Lower lobe of right lung (tissue), 2 donors: Measurements from ENCODE around the gene MRPL27. TPM values are rescaled to one million over a fixed set of nuclear protein-coding genes. Genes with fewer than 3 reads are reported as not detected.
A peak's percentile ranks its signal among the peaks of the same experiment; 100 is the strongest.
"Not testable (repeated sequence)": the region's sequence is repeated elsewhere in the genome, so short reads cannot be mapped to it uniquely, and the experiment has no call there.

Source experiments
- ATAC-seq, 2 donors: fragments of 200-7000 bp; cut with Tn5 transposase; one replicate each; pipeline ENCODE4 v1.9.1; 2020 to 2022; ENCODE audit warnings: mild to moderate bottlenecking in 2 of 2, moderate library complexity in 2 of 2
- DNase-seq: peaks from one replicate; pipeline ENCODE4 v3.0.0-alpha.2; 2020
- H3K27ac ChIP-seq: fragments of 200-600 bp; one replicate; pipeline ENCODE4 v1.8.0; 2022
- H3K27me3 ChIP-seq: fragments of 200-600 bp; one replicate; pipeline ENCODE4 v1.8.0; 2022; ENCODE audit warnings: low read depth
- H3K36me3 ChIP-seq: fragments of 200-600 bp; one replicate; pipeline ENCODE4 v1.8.0; 2022; ENCODE audit warnings: mild to moderate bottlenecking
- H3K4me1 ChIP-seq: fragments of 200-600 bp; one replicate; pipeline ENCODE4 v1.8.0; 2022
- H3K4me3 ChIP-seq: fragments of 200-600 bp; one replicate; pipeline ENCODE4 v1.8.0; 2022; ENCODE audit warnings: mild to moderate bottlenecking
- H3K9me3 ChIP-seq: fragments of 200-600 bp; one replicate; pipeline ENCODE4 v1.8.0; 2022
- intact Hi-C: fragments of 100-400 bp; cut with DNase I; formaldehyde crosslinking; loops from one replicate; pipeline ENCODE4 v1.11.0; 2022
- long read RNA-seq: library from polyadenylated mRNA; unstranded; transcript quantifications from one replicate; pipeline ENCODE4 v2.0.0, GENCODE V29; 2021
- total RNA-seq: library from RNA; stranded (reverse); fragmentation: NEBNext Ultra II Directional; extraction: Animal tissue kit (Norgen Biotek cat#: 25700); gene quantifications from one replicate; pipeline ENCODE4 v1.2.1, GENCODE V29; 2021
- TF ChIP-seq, protein P1 (sequence below): fragments of 200-600 bp; IDR thresholded peaks from one replicate; pipeline ENCODE4 v1.8.0; 2022; ENCODE audit warnings: antibody characterized with exemption, mild to moderate bottlenecking
- donor health status: DM: no; HTN: yes; CAD: no; lungs with severe emphysema.

MRPL27 gene
- total RNA-seq, result 43.9 TPM
- long read RNA-seq, transcript MRPL27-201 (4 exons, 716 nt), result major isoform, 26 of 32 reads
- long read RNA-seq, partial matches to known transcripts, result 0 of 32 reads
- long read RNA-seq, other reads (novel, unspliced or antisense), result 2 of 32 reads

DNA sequence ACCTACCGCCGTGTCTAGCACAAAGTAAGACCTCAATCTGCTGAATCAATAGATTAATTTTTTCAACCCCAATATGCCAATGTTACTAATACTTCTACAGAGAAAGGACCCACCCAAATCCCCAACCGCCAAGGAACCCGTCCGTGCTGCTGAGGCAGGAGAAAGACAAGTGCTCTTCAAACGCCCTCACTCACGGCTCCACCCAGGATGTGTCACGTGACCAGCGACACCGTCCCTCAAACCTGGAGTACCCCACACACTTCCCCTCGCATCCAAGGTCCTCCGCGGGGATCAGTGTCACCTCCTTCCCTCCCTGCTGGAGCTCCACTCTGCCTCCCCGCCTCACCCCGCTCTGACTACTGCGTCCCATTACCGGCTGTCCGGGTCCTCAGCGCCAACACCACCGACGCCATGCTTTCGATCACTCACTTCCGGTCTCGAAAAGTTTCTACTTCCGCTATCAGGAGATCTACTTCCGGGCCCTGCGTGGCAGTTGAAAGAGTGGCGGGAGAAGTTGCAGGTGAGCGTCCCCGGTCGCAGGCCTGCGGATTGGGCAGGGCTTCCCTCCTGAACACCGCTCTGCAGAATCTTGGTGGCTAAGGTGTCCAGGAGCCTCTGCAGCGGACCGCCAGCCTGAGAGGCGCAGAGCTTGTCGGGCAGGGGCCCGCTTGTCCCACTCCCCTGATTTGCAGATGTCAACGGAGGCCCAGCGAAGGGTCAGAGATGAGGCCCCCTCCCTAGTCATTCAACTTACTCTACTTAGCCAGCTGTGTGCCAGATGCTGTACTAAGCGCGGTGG lies at the start of gene MRPL27, which contains the start of gene EME1:
MRPL27 (minus strand) TSS at position 427 of the 799 bp plus-strand sequence; CDS start at position 413, 14 bp downstream.
EME1 (plus strand) TSS at position 472 of the 799 bp plus-strand sequence. CDS start 1,980 bp downstream, outside the sequence.
- Histone ChIP-seq H3K9me3 (no peaks in the 10 kb centered on the region), H3K36me3 (peaks cover 29% of the 10 kb centered on the region), H3K27ac (peak within 1 kb of the TSS; percentile 92), H3K4me3 (peak within 1 kb of the TSS; percentile 76), H3K27me3 (no peaks in the 10 kb centered on the region), H3K4me1 (peaks cover 22% of the 10 kb centered on the region)
- TF ChIP-seq, protein P1, sequence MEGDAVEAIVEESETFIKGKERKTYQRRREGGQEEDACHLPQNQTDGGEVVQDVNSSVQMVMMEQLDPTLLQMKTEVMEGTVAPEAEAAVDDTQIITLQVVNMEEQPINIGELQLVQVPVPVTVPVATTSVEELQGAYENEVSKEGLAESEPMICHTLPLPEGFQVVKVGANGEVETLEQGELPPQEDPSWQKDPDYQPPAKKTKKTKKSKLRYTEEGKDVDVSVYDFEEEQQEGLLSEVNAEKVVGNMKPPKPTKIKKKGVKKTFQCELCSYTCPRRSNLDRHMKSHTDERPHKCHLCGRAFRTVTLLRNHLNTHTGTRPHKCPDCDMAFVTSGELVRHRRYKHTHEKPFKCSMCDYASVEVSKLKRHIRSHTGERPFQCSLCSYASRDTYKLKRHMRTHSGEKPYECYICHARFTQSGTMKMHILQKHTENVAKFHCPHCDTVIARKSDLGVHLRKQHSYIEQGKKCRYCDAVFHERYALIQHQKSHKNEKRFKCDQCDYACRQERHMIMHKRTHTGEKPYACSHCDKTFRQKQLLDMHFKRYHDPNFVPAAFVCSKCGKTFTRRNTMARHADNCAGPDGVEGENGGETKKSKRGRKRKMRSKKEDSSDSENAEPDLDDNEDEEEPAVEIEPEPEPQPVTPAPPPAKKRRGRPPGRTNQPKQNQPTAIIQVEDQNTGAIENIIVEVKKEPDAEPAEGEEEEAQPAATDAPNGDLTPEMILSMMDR, result no peak
- intact Hi-C loops, result no loop called here
- ATAC-seq (peak; percentile 94 to 98), DNase-seq (peak; percentile 90)

DNA sequence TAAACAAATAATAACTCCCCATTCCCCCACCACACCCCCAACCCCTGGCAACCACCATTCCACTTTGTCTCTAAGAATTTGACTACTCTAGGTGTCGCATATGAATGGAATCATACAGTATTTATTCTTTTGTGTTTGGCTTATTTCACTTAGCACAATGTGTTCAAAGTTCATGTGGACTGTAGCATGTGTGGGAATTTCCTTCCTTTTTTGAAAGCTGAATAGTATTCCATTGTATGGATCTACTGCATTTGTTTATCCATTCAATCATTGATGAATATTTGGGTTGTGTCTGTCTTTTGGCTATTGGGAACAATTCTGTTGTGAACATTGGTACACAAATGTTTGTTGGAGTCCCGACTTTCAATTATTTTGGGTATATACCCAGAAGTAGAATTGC lies 49.8 kb upstream of the MRPL27 start:
- Histone ChIP-seq H3K4me3 (no peak overlapping the region), H3K36me3 (no peaks in the 10 kb centered on the region), H3K27me3 (no peaks in the 10 kb centered on the region), H3K27ac (no peak overlapping the region), H3K9me3 (no peaks in the 10 kb centered on the region), H3K4me1 (peaks cover 52% of the 10 kb centered on the region)
- no peak for ATAC-seq
- DNase-seq, result no peak
- TF ChIP-seq, protein P1, result no peak
- intact Hi-C loops, result no loop called here

DNA sequence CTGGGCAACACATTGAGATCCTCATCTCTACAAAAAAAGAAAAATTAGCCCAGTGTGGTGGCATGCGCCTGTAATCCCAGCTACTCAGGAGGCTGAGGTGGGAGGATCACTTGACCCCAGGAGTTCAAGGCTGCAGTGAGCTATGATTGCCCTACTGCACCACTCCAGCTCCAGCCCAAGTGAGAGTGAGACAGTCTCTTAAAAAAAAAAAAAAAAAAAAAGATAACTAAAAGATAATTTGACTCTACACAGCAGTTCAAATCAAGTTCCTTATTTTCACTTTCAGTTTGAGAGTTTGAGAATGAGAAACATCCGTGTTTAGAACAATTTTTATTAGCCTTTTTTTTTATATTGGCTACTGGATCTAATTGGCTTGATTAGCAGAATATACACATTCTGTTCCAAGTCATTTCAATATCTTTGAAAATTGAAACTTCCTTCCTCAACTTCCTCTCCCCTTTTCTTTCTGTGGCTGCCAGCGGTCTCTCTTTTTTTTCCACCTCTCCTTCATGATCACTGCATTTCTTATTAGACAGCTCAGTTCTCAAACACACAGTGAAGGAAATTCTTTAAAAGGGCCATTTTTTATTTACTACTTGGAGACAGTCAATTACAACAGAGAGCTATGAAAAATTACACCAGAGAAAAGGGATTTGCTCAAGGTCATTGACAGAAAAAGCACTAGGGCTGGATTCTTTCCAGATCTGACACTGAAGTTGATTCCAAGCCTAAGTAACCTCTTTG lies 48.5 kb upstream of the MRPL27 start:
- Histone ChIP-seq H3K27me3 (no peaks in the 10 kb centered on the region), H3K4me1 (peaks cover 39% of the 10 kb centered on the region), H3K9me3 (no peaks in the 10 kb centered on the region), H3K36me3 (no peaks in the 10 kb centered on the region), H3K4me3 (peak overlapping the region; percentile 20), H3K27ac (peak overlapping the region; percentile 51)
- intact Hi-C loops, result no loop called here
- TF ChIP-seq, protein P1, result no peak
- no peak for DNase-seq
- ATAC-seq, result no peak

DNA sequence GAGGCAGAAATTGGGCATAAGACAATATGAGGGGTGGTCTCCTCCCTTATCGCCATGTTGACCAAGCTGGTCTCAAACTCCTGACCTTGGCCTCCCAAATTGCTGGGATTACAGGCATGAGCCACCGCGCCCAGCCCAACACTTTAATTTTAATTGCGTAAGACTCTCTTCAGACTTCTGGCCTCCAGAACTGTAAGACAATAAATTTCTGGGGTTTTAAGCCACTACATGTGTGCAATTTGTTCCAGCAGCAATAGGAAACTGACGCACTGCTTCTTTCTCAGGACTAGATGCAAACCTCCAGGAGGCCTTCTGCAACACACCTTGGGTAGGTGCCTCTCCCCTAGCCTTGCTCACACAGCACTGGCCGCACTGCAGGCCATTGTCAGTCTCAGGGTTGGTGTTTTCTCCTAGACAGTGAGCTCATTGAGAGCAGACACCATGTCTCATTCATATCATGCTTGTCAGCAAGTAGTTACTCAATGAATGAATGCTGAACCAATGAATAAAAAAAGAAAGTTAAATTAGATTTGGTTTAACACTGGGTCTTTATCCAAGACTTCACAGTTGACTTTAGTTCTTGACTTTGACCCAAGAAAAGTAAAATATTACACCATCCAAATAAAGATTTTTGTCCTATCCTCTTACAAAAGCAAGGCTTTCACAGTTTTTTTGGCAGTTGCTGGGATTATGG lies 47.6 kb upstream of the MRPL27 start:
- no peak for ATAC-seq
- Histone ChIP-seq H3K27me3 (no peaks in the 10 kb centered on the region), H3K27ac (peak overlapping the region; percentile 51), H3K36me3 (no peaks in the 10 kb centered on the region), H3K4me3 (no peak overlapping the region), H3K9me3 (no peaks in the 10 kb centered on the region), H3K4me1 (peaks cover 34% of the 10 kb centered on the region)
- TF ChIP-seq, protein P1, result no peak
- intact Hi-C loops, result no loop called here
- no peak for DNase-seq

DNA sequence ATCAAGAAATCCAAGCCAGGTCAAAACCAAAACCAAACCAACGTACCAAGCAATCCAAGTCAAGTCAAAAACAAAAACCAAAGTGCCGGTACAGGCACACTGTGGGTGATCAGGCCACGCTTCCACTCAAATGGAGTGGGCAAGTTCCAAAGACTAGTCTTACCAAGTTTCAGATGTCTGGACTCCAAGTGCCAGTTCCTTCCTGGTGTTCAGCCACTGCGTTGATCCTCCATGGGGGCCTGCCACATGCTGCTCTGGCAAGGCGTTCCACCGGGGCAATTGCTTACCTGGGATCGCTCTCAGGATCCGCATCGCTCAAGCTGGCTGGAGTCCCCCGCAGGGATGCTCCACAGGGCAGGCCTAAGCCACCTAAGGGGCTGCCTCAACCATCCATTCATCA lies 46.6 kb upstream of the MRPL27 start:
- H3K27ac ChIP-seq, DNase-seq, H3K4me3 ChIP-seq, H3K27me3 ChIP-seq, H3K9me3 ChIP-seq, H3K36me3 ChIP-seq, intact Hi-C loops, ATAC-seq: not testable (repeated sequence)
- H3K4me1 ChIP-seq, result peaks cover 24% of the 10 kb centered on the region
